NCI-H2227 (cell line): ENCODE data around the gene ZFAND3.

Source experiments
- DNase-seq: peaks from one replicate; lab custom pipeline; 2025; ENCODE audit not compliant: unreplicated experiment; lab: John Stamatoyannopoulos, UW

The ZFAND3 gene

DNA sequence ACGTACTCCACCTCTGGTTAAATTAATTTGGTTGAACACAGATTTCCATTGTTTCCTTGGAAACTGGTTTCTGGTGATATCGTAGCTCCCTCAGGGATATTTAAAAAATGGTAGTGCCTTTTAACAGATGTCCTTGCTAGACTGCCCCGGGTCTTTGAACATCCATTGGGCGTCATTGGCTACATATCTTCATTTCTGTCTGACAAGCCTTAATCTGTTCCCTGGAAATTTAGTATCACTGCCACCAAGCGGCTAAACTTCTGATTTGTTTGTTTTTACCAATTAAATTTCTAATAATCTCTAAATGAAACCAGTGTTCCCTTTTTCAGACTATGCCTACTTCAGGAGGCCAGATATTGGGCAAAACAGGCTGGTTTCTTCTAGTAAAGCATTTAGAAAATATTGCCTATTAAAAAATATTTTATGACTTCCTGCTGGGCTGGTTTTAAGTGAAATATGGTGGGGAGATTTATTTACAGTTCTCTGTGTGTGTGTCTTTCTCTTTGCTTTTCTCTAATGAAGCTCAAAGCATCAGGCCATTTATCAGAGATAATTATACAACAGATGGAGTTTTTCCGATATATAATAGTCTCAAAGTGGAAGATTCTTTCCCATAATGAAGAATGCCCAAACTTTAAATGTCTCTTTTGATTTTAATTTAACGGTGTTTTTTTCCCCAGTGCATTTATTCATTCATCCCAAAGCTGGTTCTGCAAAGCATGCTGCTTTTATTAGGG lies 249.5 kb downstream of the ZFAND3 start:
- no peak for DNase-seq

- DNase-seq: no peak
These were observed 258.0 kb downstream of the ZFAND3 start for GRCh38 chr6:38077488-38078030.

GRCh38 chr6:38078671-38079070 lies 259.1 kb downstream of the ZFAND3 start:
- no peak for DNase-seq

DNA sequence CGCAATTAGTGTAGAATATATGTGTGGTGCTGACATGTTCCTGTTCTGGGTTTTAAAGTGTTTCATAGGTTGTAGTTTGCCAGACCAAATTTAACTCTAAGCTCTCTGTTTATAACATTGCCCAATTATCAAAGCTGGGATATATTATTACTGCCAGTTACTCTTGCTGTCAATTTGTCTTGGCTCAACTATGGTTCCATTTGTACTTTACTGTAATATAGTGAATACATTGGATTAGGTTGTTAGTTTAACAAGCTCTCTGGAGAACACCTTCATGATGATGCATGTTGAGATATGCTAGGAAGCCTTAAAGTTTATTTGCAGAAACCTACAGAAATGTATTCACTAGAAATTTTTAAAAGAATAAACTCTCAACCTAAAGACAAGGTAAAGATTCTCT lies 259.6 kb downstream of the ZFAND3 start:
- no peak for DNase-seq

GRCh38 chr6:38079537-38079936 lies 260.0 kb downstream of the ZFAND3 start:
- no peak for DNase-seq

- DNase-seq: no peak
These were observed 260.8 kb downstream of the ZFAND3 start for GRCh38 chr6:38080360-38080759.

GRCh38 chr6:38080889-38081288 lies 261.4 kb downstream of the ZFAND3 start:
- DNase-seq: no peak

DNA sequence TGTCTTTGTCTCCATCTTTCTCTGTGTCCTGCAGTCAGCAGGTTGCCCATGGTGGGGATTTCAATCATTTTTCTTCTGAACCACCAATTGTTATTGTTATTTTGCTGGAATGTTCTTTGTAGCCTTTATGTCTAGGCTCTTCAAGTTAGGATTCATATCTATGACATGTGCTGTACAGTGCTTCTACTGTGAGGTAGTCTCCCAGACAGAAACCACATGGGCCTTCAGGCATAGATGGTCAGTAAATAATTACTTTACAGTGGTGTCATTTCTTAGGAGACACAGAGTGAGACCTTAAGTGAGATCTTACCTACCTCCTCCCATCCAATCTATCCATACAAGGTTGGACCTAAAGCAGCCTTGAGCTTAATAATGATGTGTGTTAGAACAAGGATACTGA lies 265.5 kb downstream of the ZFAND3 start:
- DNase-seq: no peak

DNA sequence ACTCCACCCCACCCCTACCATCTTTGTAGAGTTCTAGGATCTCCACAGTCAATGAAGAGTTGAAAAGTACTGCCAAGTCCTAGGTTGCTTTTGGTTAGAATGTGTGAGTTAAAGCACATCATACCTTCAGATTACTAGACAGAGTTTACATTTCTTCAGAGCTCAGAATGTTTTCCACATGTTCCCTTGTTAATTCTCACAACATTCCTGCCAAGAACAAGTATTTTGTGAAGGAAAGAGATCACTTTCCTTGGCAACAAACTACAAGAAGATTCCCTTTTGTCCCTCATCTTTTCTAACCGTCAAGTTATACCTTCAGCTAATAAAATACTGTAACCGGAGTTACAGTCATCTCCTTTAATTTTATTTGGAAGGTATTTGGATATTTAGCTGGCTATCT lies 266.8 kb downstream of the ZFAND3 start:
- DNase-seq: no peak

GRCh38 chr6:38088010-38088409 lies 268.5 kb downstream of the ZFAND3 start:
- no peak for DNase-seq

GRCh38 chr6:38088829-38089228 lies 269.3 kb downstream of the ZFAND3 start:
- no peak for DNase-seq

DNA sequence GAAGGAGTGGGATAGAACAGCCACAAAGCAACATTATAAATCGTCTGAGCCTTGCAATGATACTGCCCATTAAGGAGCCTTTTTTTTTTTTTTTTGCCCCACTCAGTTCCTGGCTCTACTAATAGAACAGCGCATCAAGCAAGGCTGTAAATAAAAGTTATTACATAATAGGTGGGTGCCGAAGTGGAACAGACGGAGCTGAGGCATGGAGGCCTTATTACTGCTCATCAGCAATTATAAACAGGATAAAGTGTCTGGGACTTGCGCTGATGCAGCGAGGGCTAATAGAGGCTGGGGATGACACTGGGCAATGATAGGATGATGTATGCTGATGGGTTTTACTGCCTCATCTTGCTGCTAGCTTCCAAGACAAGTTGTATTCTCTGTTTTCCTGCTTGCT lies 272.1 kb downstream of the ZFAND3 start:
- DNase-seq: peak; percentile 60

DNA sequence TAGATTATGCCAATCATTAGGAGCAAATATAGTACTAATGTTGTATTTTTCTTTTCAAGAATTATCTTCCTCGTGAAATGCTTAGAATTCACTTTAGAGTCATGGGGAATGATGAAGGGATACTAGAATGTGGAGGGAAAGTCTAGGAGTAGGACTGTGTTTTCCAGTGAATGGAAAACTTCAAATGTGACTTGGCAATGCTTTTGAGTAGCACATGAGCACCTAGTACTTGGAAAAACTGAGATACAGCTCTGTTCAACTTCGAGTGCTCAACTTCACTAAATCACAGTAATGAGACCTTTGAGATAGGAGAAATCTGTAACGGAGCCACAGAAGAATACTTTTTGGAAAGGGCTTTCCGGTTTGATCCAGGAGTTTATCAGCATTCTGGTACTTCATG lies 272.9 kb downstream of the ZFAND3 start:
- no peak for DNase-seq

- DNase-seq: no peak
These were observed 273.4 kb downstream of the ZFAND3 start for GRCh38 chr6:38092964-38093363.

DNA sequence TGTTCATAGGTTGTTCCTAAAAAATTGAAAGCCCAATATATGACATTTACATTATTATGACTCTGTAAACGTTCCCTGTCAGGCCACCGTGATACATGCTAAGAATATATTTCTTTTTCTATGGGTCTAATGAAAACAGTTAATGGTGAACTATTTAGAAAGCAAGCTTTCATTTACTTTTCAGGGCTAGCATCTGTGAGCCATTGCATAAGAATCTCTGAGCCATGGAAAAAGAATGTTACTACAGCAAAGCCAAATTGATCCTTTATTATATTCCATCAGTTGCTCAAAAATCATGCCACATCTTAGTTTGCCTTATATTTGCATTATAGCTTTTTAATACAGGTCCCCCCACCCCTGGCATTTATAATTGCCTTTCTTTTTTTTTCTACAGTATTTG lies 275.5 kb downstream of the ZFAND3 start:
- no peak for DNase-seq

DNA sequence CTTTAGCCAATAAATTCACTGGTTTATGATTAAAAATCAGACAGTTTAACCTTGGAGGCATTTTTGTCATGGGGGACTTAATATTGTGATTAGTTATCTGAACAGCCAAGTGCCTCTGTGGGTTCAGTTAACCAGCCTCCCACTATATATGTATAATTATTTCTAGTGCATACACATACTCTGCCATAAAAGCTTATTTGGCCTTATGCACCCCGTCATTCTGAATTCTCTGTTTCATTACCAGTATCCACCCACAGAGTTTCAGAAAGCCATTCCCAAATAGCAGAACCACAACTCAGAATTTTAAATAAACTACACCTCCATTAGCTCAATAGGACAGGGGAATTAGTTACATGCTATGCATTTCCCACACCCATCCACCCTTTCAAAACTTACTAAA lies 279.7 kb downstream of the ZFAND3 start:
- DNase-seq: no peak

DNA sequence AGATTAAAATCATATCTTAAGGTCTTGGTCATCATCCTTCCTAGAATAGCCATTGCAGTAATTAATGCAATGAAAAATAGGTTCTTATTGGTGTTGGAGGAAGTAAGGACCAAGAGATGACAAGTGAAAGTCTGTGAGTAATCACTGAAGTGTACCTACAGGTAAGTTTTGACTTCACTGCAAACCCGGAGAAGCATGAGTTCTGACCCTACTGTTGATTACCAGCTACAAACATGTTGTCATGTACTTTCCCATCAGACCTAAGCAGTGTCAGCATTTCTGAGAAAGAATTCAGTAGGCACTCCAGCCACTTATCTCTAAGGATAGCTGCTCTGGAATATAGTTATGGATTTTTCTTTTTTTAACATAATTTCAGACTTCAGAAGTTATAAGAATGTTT lies 280.9 kb downstream of the ZFAND3 start:
- DNase-seq: no peak

DNA sequence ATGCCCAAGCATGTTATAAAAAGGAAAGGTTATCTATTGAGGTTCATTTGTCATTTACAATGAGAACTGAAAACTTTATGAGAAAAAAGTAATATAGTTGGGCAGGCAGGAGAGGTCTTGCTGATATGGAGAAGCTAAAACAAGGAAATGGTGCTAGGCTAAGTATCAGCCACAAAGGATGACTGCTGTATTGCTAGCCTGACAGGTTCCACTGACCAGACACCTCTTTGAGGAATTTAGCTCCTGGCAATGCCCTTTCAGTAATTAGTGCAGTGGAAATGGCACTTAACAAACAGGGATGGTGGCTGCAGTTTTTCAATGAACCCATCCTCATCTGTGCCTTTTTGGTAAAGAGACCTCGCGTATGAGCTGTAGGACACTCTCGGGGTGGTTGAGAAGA lies 284.4 kb downstream of the ZFAND3 start:
- no peak for DNase-seq

DNA sequence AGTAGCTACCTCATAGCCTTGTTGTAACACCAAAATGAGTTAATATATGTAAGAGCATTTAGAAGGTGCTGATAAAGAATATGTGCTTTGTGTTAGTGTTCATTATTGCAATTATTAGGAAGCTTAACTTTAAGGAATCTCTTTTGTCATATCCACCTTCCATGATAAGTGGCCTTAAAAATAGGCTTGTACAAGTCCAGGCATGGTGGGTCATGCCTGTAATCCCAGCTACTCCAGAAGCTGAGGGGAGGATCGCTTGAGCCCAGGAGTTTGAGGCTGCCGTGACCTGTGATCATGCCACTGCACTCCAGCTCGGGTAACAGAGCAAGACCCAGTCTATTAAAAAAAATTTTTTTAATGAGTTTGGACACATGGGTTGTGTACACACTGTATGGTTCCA lies 285.5 kb downstream of the ZFAND3 start:
- no peak for DNase-seq

- DNase-seq: no peak
These were observed 287.5 kb downstream of the ZFAND3 start for GRCh38 chr6:38107073-38107472.

DNA sequence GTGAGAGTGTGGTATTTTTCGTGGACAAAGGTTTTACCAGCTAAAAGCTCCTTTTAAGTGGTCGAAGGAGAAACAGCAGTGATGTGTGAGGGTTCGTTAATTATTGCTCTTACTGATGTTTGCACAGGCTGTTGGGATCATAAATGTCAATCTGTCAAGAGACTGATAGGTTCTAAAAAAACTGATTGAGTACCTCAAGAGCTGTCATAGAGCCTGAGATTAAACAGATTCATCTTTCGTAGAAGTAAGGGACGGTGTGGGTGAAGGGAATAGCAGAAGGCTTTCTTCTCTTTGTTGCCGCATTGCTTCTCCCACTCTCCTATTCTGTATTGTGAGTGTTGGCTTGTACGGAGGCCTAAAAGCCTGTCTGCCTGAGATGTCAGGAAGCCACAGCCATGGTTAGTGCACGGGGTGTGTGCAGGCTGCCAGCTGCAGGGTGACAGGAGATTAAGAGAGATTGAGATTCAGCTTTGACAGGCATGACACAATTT lies 291.0 kb downstream of the ZFAND3 start:
- DNase-seq: peak; percentile 89

DNA sequence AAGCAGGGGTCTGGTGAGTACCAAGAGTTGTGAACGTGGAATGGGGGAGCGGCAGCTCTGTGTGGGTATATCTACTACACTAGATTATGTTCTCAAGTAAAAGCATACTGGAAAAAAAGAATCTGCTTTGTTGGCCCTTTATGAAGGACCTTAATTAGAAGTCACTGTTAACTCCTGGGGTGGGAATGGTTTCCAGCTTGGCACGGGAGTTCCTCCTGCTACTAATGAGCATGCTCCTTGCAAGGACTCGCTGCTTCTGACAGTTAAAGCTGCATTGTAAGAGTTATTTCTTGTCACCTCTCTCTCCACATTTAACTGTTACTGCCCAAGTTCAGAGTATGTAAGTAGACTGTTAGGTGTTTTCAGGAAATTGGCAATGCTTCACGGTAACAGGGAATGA lies 292.7 kb downstream of the ZFAND3 start:
- peak; percentile 28 for DNase-seq
